Activated CD4-positive, alpha-beta T cell treated with anti-CD3 and anti-CD28 coated beads, Interleukin-2, amount 50 U/mL, for 48 hours (primary cell): Measurements from ENCODE around the gene TRIM61.
"Not testable (repeated sequence)": the region's sequence is repeated elsewhere in the genome, so short reads cannot be mapped to it uniquely, and the experiment has no call there.

Source experiments
- DNase-seq, 2 experiments: peaks; one replicate each; pipeline ENCODE4 v3.0.0-alpha.2; 2020

TRIM61 gene

GRCh38 chr4:164956766-164957643, 20.5 kb downstream of the TRIM61 start:
- DNase-seq: peak; percentile 77 to 82

GRCh38 chr4:164955107-164955805, 22.2 kb downstream of the TRIM61 start:
- DNase-seq: no peak

GRCh38 chr4:164952551-164952950, 24.9 kb downstream of the TRIM61 start:
- no peak for DNase-seq

GRCh38 chr4:164949448-164950143, 27.9 kb downstream of the TRIM61 start:
- no peak for DNase-seq

GRCh38 chr4:164948975-164949374, 28.5 kb downstream of the TRIM61 start:
- DNase-seq: no peak

GRCh38 chr4:164948006-164948405, 29.5 kb downstream of the TRIM61 start:
- not testable (repeated sequence) for DNase-seq

GRCh38 chr4:164946810-164947209, 30.6 kb downstream of the TRIM61 start:
- DNase-seq: no peak

GRCh38 chr4:164945146-164945545, 32.3 kb downstream of the TRIM61 start:
- no peak for DNase-seq

- DNase-seq: no peak
These were observed 34.3 kb downstream of the TRIM61 start for GRCh38 chr4:164943192-164943591.

- DNase-seq: no peak
These were observed 39.7 kb downstream of the TRIM61 start for GRCh38 chr4:164937576-164938270.

- DNase-seq: not testable (repeated sequence)
These were observed 41.4 kb downstream of the TRIM61 start for GRCh38 chr4:164935865-164936606.

GRCh38 chr4:164935363-164935762, 42.1 kb downstream of the TRIM61 start:
- DNase-seq: no peak

- DNase-seq: no peak
These were observed 44.2 kb downstream of the TRIM61 start for GRCh38 chr4:164933244-164933643.

GRCh38 chr4:164931551-164932324, 45.7 kb downstream of the TRIM61 start:
- no peak for DNase-seq

- no peak for DNase-seq
These were observed 46.8 kb downstream of the TRIM61 start for GRCh38 chr4:164930647-164931046.

- not testable (repeated sequence) for DNase-seq
These were observed 50.4 kb downstream of the TRIM61 start for GRCh38 chr4:164927101-164927500.

GRCh38 chr4:164926301-164926700, 51.2 kb downstream of the TRIM61 start:
- no peak for DNase-seq

- no peak for DNase-seq
These were observed 52.7 kb downstream of the TRIM61 start for GRCh38 chr4:164924670-164925238.

GRCh38 chr4:164918956-164919355, 58.5 kb downstream of the TRIM61 start:
- no peak for DNase-seq
